Thyroid gland (tissue), 4 donors: Measurements from ENCODE around the gene PHF3.

Experiments used
- POLR2A ChIP-seq, 2 donors: fragments of 450-650 bp; IDR thresholded peaks; one replicate each; pipeline ENCODE4 v1.6.1; 2017; ENCODE audit warnings: antibody characterized with exemption in 2 of 2, mild to moderate bottlenecking in 2 of 2, moderate library complexity in 1 of 2
- TF ChIP-seq, protein P1 (sequence below), 6 experiments: fragments of 200-600 bp in 3 of 6; fragments of 450-650 bp in 3 of 6; sonication (generic) in 3 of 6; IDR thresholded peaks; one replicate each; pipeline ENCODE4 v1.5.1; 2016 to 2019; ENCODE audit warnings: antibody characterized with exemption in 6 of 6, mild to moderate bottlenecking in 2 of 6, inconsistent platforms in 1 of 6, moderate library complexity in 1 of 6

DNA sequence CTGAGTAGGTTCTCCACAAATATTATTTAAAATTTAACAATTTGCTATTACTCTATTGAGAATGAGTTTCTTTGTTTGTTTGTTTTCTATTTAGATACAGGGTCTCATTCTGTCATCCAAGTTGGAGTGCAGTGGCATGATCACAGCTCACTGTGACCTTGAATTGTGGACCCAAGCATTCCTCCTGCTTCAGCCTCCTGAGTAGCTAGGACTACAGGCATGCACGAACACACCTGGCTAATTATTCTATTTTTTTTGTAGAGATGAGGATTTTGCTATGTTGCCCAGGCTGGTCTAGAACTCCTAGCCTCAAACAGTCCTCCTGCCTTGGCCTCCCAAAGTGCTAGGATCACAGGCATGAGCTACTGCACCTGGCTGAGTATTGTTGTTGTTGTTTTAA lies 122.2 kb downstream of the PHF3 start:
- TF ChIP-seq, protein P1, sequence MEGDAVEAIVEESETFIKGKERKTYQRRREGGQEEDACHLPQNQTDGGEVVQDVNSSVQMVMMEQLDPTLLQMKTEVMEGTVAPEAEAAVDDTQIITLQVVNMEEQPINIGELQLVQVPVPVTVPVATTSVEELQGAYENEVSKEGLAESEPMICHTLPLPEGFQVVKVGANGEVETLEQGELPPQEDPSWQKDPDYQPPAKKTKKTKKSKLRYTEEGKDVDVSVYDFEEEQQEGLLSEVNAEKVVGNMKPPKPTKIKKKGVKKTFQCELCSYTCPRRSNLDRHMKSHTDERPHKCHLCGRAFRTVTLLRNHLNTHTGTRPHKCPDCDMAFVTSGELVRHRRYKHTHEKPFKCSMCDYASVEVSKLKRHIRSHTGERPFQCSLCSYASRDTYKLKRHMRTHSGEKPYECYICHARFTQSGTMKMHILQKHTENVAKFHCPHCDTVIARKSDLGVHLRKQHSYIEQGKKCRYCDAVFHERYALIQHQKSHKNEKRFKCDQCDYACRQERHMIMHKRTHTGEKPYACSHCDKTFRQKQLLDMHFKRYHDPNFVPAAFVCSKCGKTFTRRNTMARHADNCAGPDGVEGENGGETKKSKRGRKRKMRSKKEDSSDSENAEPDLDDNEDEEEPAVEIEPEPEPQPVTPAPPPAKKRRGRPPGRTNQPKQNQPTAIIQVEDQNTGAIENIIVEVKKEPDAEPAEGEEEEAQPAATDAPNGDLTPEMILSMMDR (IDR thresholded peaks at IDR 0.05): no peak
- TF ChIP-seq POLR2A (IDR thresholded peaks at IDR 0.05): no peak
